Uterus (tissue), 4 donors: Measurements from ENCODE around the gene CCNY. TPM values are rescaled to one million over a fixed set of nuclear protein-coding genes. Genes with fewer than 3 reads are reported as not detected.

Experiments
- DNase-seq, 2 donors: peaks; one replicate each; pipeline ENCODE4 v3.0.0-alpha.2; 2019 to 2020
- H3K27ac ChIP-seq, 2 donors: fragments of 200-600 bp; sonication (generic); 1 replicate in 1 of 2; 2 replicates in 1 of 2; pipeline ENCODE4 v1.5.1; 2016 to 2018
- H3K27me3 ChIP-seq, 2 donors: fragments of 200-600 bp; sonication (generic); one replicate each; pipeline ENCODE4 v1.5.1; 2018 to 2019; ENCODE audit warnings: control low read depth in 1 of 2
- H3K36me3 ChIP-seq, 2 donors: fragments of 200-600 bp; sonication (generic); one replicate each; pipeline ENCODE4 v1.5.1; 2019; ENCODE audit warnings: control low read depth in 1 of 2
- H3K4me1 ChIP-seq, 2 donors: fragments of 200-600 bp; sonication (generic); one replicate each; pipeline ENCODE4 v1.5.1; 2018 to 2019; ENCODE audit warnings: control low read depth in 1 of 2
- H3K4me3 ChIP-seq, 2 donors: fragments of 200-600 bp; sonication (generic); 1 replicate in 1 of 2; 2 replicates in 1 of 2; pipeline ENCODE4 v1.5.1; 2018 to 2019; ENCODE audit warnings: mild to moderate bottlenecking in 1 of 2
- H3K9me3 ChIP-seq, 2 donors: fragments of 200-600 bp; sonication (generic); one replicate each; pipeline ENCODE4 v1.5.1; 2019; ENCODE audit warnings: control low read depth in 1 of 2
- CTCF ChIP-seq, 4 experiments: fragments of 200-600 bp in 2 of 4; fragments of 450-650 bp in 2 of 4; sonication (generic) in 2 of 4; IDR thresholded peaks; one replicate each; pipeline ENCODE4 v1.5.1; 2016 to 2019; ENCODE audit warnings: antibody characterized with exemption in 4 of 4, mild to moderate bottlenecking in 2 of 4, moderate library complexity in 1 of 4
- POLR2A ChIP-seq, 2 donors: fragments of 450-650 bp; IDR thresholded peaks; one replicate each; pipeline ENCODE4 v1.6.1; 2016; ENCODE audit warnings: antibody characterized with exemption in 2 of 2, mild to moderate bottlenecking in 1 of 2, moderate library complexity in 1 of 2
- intact Hi-C: fragments of 100-400 bp; cut with DNase I; formaldehyde crosslinking; loops from one replicate; pipeline ENCODE4 v1.15.1; 2023; ENCODE audit warnings: low total_unique reads
- total RNA-seq, 4 donors: library from RNA; depleted of rRNA in 3 of 4; stranded (reverse); fragments of >200 nt in 3 of 4; gene quantifications; one replicate each; pipeline versions ENCODE4 v1.1.0 to v1.2.4, GENCODE V29; 2014 to 2023
- donor health status: DM: yes; HTN: yes; CAD: no.

Gene CCNY
- total RNA-seq, 4 donors from 2014 or later = 28.2 to 79.2 (median 46.2) TPM

- TF ChIP-seq CTCF (IDR thresholded peaks at IDR 0.05) (no peak), POLR2A (IDR thresholded peaks at IDR 0.05) (no peak)
Measured at GRCh38 chr10:35443858-35444257, 107.5 kb downstream of the CCNY start.

GRCh38 chr10:35445150-35445884 is 109.0 kb downstream of the CCNY start:
- Histone ChIP-seq H3K27ac (peak overlapping the region; percentile 14 to 62), H3K4me1 (no peaks in the 10 kb centered on the region), H3K9me3 (peaks cover 0 to 7% of the 10 kb centered on the region in 2 donors), H3K27me3 (no peaks in the 10 kb centered on the region), H3K4me3 (no peak overlapping the region), H3K36me3 (no peaks in the 10 kb centered on the region)
- DNase-seq = no peak
- intact Hi-C loops = no loop called here
- no peak for TF ChIP-seq POLR2A (IDR thresholded peaks at IDR 0.05)
- TF ChIP-seq CTCF (IDR thresholded peaks at IDR 0.05) = no peak

More at GRCh38 chr10:35443858-35444257, 107.5 kb downstream of the CCNY start:
- H3K4me3 ChIP-seq = no peak overlapping the region
- intact Hi-C loops = no loop called here
- H3K27me3 ChIP-seq = no peaks in the 10 kb centered on the region
- H3K27ac ChIP-seq = peak overlapping the region in 1 of 2 donors; percentile 80
- DNase-seq = no peak
- H3K9me3 ChIP-seq = peaks cover 0 to 9% of the 10 kb centered on the region in 2 donors
- no peaks in the 10 kb centered on the region for H3K36me3 ChIP-seq
- H3K4me1 ChIP-seq = no peaks in the 10 kb centered on the region

GRCh38 chr10:35446439-35446838 is 110.1 kb downstream of the CCNY start:
- TF ChIP-seq POLR2A (IDR thresholded peaks at IDR 0.05) (no peak), CTCF (IDR thresholded peaks at IDR 0.05) (no peak)
- intact Hi-C loops = no loop called here
- peaks cover 0 to 3% of the 10 kb centered on the region in 2 donors for H3K4me1 ChIP-seq
- no peaks in the 10 kb centered on the region for H3K36me3 ChIP-seq
- H3K27me3 ChIP-seq = no peaks in the 10 kb centered on the region
- no peak overlapping the region for H3K4me3 ChIP-seq
- H3K27ac ChIP-seq = peak overlapping the region; percentile 0 to 62
- DNase-seq = no peak
- H3K9me3 ChIP-seq = peaks cover 0 to 7% of the 10 kb centered on the region in 2 donors

GRCh38 chr10:35447693-35448407 is 111.5 kb downstream of the CCNY start:
- H3K36me3 ChIP-seq = no peaks in the 10 kb centered on the region
- intact Hi-C loops = no loop called here
- H3K27ac ChIP-seq = peak overlapping the region; percentile 60 to 62
- TF ChIP-seq CTCF (IDR thresholded peaks at IDR 0.05) = no peak
- TF ChIP-seq POLR2A (IDR thresholded peaks at IDR 0.05) = no peak
- DNase-seq = no peak
- no peak overlapping the region for H3K4me3 ChIP-seq
- H3K9me3 ChIP-seq = peaks cover 0 to 7% of the 10 kb centered on the region in 2 donors
- peaks cover 0 to 7% of the 10 kb centered on the region in 2 donors for H3K4me1 ChIP-seq
- no peaks in the 10 kb centered on the region for H3K27me3 ChIP-seq
